Gastrocnemius medialis (tissue), 4 donors: ENCODE data around the gene SART3. TPM values are rescaled to one million over a fixed set of nuclear protein-coding genes. Genes with fewer than 3 reads are reported as not detected.

ENCODE experiments used
- ATAC-seq, 2 donors: fragments of 150-250 bp; one replicate each; pipeline ENCODE4 v1.9.1; 2016
- DNase-seq, 2 donors: peaks; one replicate each; pipeline ENCODE4 v3.0.0-alpha.2; 2019
- H3K27ac ChIP-seq, 4 donors: fragments of 200-600 bp; sonication (generic); 1 replicate in 1 of 4; 2 replicates in 3 of 4; pipeline ENCODE4 v1.5.1; 2016 to 2018; ENCODE audit warnings: mild to moderate bottlenecking in 2 of 4, moderate library complexity in 1 of 4
- H3K27me3 ChIP-seq, 3 donors: fragments of 200-600 bp; sonication (generic) in 2 of 3; 1 replicate in 1 of 3; 2 replicates in 2 of 3; pipeline versions ENCODE4 v1.5.1 to v1.6.0; 2016 to 2019; ENCODE audit warnings: mild to moderate bottlenecking in 1 of 3, moderate library complexity in 1 of 3
- H3K36me3 ChIP-seq, 2 donors: fragments of 200-600 bp; sonication (generic) in 1 of 2; one replicate each; pipeline ENCODE4 v1.5.1; 2017 to 2018
- H3K4me1 ChIP-seq, 2 donors: fragments of 200-600 bp; sonication (generic) in 1 of 2; one replicate each; pipeline ENCODE4 v1.5.1; 2016 to 2017; ENCODE audit warnings: mild to moderate bottlenecking in 2 of 2
- H3K4me3 ChIP-seq, 4 donors: fragments of 200-600 bp; sonication (generic) in 3 of 4; 1 replicate in 1 of 4; 2 replicates in 3 of 4; pipeline ENCODE4 v1.5.1; 2016 to 2019; ENCODE audit warnings: mild to moderate bottlenecking in 2 of 4
- H3K9me3 ChIP-seq, 3 donors: fragments of 200-600 bp; sonication (generic) in 2 of 3; 1 replicate in 1 of 3; 2 replicates in 2 of 3; pipeline ENCODE4 v1.5.1; 2016 to 2019
- POLR2A ChIP-seq, 2 donors: fragments of 450-650 bp; IDR thresholded peaks; one replicate each; pipeline ENCODE4 v1.6.1; 2017; ENCODE audit warnings: antibody characterized with exemption in 2 of 2, mild to moderate bottlenecking in 2 of 2, moderate library complexity in 2 of 2
- in situ Hi-C, 4 donors: fragments of 200-750 bp; cut with MboI; loops; one replicate each; pipeline versions ENCODE4 v1.15.0 to v1.8.0; 2017; ENCODE audit warnings: low sequenced_read_pairs in 4 of 4
- intact Hi-C: fragments of 100-400 bp; cut with DNase I; formaldehyde crosslinking; loops from one replicate; pipeline ENCODE4 v1.15.1; 2023; ENCODE audit warnings: low total_unique reads
- total RNA-seq, 4 donors: library from RNA; depleted of rRNA; stranded (reverse); fragments of >200 nt; gene quantifications; one replicate each; pipeline versions ENCODE4 v1.1.0 to v1.2.3, GENCODE V29; 2016
- TF ChIP-seq, protein P1 (sequence below), 5 experiments: fragments of 450-650 bp in 3 of 5; fragments of 200-600 bp in 2 of 5; sonication (generic) in 2 of 5; IDR thresholded peaks in 4 of 5; conservative IDR thresholded peaks in 1 of 5; 1 replicate in 4 of 5; 2 replicates in 1 of 5; pipeline ENCODE4 v1.5.1; 2016 to 2019; ENCODE audit warnings: antibody characterized with exemption in 5 of 5, mild to moderate bottlenecking in 3 of 5, moderate library complexity in 3 of 5

SART3 gene
- total RNA-seq, 4 donors from 2014 or later, result 38.1 to 52.6 (median 51.3) TPM

DNA sequence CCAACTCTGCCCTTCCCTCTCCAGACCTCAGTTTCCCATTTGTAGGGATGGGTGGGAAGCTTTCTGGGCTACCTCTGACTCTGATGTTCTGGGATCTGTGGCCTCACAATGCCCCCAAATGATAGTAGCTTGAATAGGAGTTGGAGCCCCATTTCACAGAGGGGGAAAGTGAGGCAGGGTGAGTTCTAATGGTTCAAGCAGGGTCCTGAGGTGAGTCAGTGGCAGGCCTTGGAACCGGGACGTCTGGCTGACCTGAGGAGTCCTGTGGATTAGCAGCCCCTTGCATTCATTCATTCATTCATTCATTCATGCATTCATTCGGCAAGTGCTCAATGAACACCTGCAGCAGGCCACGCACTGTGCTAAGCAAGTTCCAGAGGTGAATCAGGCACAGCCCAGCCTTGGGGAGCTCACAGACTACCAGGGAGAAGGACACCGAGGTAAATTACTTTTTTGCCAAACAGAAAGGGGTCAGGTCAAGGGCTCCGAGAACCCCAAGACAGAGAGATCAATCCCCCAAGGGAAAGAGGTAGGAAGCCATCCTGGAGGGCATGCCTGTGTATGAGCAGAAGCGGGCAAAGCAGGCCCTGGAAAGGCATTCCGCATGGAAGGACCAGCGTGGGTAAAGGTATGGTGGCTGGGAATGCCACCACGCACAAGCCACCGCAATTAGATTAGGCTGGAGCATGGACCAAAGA, 37.7 kb upstream of the SART3 start:
- H3K27me3 ChIP-seq, result no peaks in the 10 kb centered on the region
- no peak overlapping the region for H3K4me3 ChIP-seq
- TF ChIP-seq POLR2A (IDR thresholded peaks at IDR 0.05), result no peak
- H3K4me1 ChIP-seq, result no peaks in the 10 kb centered on the region
- no peaks in the 10 kb centered on the region for H3K9me3 ChIP-seq
- ATAC-seq, result no peak
- intact Hi-C loops (no loop called here), in situ Hi-C loops (no loop called here)
- no peaks in the 10 kb centered on the region for H3K36me3 ChIP-seq
- no peak overlapping the region for H3K27ac ChIP-seq
- DNase-seq, result no peak

DNA sequence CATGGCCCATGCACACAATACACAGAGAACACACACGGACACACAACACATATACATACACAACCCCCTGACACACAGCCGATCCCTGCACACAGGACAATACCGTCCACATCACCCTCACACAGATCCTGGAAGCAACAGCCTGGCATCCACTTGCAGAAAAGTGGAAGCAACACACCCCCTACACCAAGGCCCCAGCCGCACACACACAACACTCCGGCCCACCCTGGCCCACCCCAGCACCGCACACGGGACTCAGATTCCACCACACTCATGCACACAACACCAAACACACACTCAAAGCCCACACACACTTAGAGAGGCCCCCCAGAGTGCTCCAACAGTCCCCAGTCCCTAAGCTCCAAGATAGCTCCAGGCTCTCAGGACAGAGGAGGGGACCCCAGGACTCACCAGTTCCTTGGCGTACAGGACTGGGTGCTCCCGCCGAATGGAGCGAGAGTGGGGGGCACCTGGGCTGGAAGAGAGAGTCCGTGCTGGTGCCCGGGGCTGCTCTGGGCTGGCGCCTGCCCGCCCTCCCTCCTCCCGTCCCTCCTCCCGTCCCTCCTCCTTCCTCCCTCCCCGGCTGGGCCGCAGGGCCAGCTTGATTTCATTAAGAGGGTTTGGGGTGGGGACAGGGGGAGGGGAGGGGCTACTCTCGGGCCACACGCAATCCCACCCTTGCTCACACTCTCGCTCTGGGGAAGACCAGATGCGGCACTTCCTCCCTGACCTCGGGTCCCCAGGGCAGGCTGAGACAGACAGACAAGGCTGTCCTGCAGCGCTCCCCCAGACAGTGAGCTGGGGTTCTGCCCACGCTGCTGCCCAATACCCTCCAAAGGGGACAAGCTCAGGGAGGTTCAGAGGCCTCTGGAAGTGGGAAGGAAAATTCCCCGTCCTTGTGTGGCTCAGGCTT, 36.8 kb upstream of the SART3 start, which contains the start of gene TMEM119:
TMEM119 (minus strand) TSS at position 526 of the 913 bp plus-strand sequence. CDS start 5,701 bp downstream, outside the sequence.
- peak in 1 of 2 donors; percentile 24 for ATAC-seq

DNA sequence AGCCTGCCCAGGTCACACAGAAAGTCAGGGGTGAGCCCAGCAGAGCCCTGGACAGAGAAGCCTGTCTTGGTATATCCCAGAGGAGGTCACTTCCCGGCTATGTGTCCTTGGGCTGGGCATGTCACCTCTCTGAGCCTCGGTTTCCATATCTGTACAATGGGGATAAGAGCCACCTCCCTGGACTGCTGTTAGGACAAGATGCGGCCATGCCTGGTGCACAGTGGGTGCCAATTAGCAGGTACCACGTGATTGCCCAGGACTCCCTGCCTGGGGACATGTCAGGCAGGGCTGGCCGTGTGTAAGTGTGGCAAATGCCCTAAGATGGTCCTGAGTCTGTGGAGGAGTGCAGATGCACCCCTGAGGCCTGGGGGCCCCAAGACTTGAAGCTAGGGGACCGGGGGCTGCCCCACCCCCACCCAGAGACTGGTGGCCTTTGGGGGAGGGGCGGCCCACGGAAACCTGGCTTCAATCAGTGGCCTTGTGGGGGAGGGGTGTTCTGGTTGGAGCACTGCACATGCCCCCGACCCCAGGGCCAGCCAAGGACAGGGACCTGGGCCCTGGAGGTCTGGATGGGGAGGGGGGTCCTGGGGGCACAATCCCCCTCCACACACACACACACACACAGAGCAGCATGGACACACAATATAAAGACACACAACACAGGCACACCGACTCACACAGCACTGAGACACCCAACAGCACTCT, 36.0 kb upstream of the SART3 start:
- no peaks in the 10 kb centered on the region for H3K27me3 ChIP-seq
- H3K4me3 ChIP-seq, result no peak overlapping the region
- ATAC-seq (no peak), DNase-seq (no peak)
- no peaks in the 10 kb centered on the region for H3K4me1 ChIP-seq
- in situ Hi-C loops (no loop called here), intact Hi-C loops (no loop called here)
- TF ChIP-seq, protein P1, sequence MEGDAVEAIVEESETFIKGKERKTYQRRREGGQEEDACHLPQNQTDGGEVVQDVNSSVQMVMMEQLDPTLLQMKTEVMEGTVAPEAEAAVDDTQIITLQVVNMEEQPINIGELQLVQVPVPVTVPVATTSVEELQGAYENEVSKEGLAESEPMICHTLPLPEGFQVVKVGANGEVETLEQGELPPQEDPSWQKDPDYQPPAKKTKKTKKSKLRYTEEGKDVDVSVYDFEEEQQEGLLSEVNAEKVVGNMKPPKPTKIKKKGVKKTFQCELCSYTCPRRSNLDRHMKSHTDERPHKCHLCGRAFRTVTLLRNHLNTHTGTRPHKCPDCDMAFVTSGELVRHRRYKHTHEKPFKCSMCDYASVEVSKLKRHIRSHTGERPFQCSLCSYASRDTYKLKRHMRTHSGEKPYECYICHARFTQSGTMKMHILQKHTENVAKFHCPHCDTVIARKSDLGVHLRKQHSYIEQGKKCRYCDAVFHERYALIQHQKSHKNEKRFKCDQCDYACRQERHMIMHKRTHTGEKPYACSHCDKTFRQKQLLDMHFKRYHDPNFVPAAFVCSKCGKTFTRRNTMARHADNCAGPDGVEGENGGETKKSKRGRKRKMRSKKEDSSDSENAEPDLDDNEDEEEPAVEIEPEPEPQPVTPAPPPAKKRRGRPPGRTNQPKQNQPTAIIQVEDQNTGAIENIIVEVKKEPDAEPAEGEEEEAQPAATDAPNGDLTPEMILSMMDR (IDR thresholded peaks at IDR 0.05 in 4 of 5, conservative IDR thresholded peaks at IDR 0.05 in 1 of 5), result no peak
- no peak for TF ChIP-seq POLR2A (IDR thresholded peaks at IDR 0.05)
- H3K9me3 ChIP-seq, result no peaks in the 10 kb centered on the region
- H3K27ac ChIP-seq, result no peak overlapping the region
- no peaks in the 10 kb centered on the region for H3K36me3 ChIP-seq

More for the DNA sequence above, 36.8 kb upstream of the SART3 start, which contains the start of gene TMEM119:
- TF ChIP-seq POLR2A (IDR thresholded peaks at IDR 0.05), result no peak
- TF ChIP-seq, protein P1 (IDR thresholded peaks at IDR 0.05 in 4 of 5, conservative IDR thresholded peaks at IDR 0.05 in 1 of 5), result no peak
- Histone ChIP-seq H3K9me3 (no peaks in the 10 kb centered on the region), H3K36me3 (no peaks in the 10 kb centered on the region), H3K27ac (no peak within 1 kb of the TSS), H3K27me3 (no peaks in the 10 kb centered on the region), H3K4me3 (no peak within 1 kb of the TSS), H3K4me1 (no peaks in the 10 kb centered on the region)
- intact Hi-C loops (no loop called here), in situ Hi-C loops (no loop called here)
- no peak for DNase-seq

DNA sequence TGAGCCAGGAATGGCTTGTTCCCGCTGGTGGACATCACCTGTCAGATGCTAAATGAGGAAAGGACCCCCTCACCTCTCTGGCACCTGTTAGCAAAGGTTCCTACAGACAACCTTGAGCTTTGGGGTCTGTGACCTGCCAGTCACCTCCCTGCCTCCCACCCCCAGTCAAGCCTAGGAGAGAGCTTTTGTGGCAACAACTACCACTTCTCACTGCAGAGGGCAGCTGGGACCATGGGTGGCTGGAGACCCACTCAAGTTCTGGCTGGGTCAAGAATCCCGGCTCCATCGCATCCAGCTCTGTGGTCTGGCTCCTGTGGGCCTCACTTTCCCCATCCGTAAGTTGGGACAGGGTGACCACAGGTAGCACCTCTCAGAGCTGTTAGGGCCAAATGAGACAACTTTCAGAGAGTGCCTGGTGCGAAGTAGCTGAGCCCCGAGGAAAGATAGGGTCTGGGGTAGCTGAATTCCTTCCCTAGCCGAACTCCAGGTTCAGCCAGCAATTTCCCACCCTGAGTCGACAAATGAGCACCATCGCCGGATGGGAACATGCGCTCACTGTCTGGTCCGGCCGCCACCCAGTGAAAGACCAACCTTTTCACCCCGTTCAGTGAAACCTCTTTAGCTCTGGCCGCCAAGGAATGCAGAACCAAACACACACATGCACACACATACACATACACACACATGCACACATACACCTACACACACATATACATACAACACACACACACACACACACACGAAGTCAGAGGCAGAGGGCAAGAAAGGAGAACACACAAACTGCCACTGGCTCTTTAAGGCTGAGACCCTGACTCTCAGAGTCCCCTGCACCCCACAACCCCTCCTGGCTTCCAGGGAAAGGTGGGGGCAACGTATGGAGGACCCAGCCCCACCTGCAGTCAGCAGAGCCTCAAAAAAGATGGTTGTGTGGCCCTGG, 35.0 kb upstream of the SART3 start:
- TF ChIP-seq, protein P1 (IDR thresholded peaks at IDR 0.05 in 4 of 5, conservative IDR thresholded peaks at IDR 0.05 in 1 of 5), result no peak
- TF ChIP-seq POLR2A (IDR thresholded peaks at IDR 0.05), result no peak
- ATAC-seq (no peak), DNase-seq (no peak)
- Histone ChIP-seq H3K4me3 (no peak overlapping the region), H3K27ac (no peak overlapping the region), H3K4me1 (no peaks in the 10 kb centered on the region), H3K36me3 (no peaks in the 10 kb centered on the region), H3K9me3 (no peaks in the 10 kb centered on the region), H3K27me3 (no peaks in the 10 kb centered on the region)
- intact Hi-C loops (no loop called here), in situ Hi-C loops (no loop called here)
